T-cell (primary cell): ENCODE results near the gene C14orf39. TPM values are rescaled to one million over a fixed set of nuclear protein-coding genes. Genes with fewer than 3 reads are reported as not detected.

ENCODE experiments used
- ATAC-seq, 4 experiments: fragments of 200-7000 bp in 3 of 4; fragments of 150-1000 bp in 1 of 4; cut with Tn5 transposase; replicated peaks in 1 of 4; 1 replicate in 3 of 4; 2 replicates in 1 of 4; pipeline ENCODE4 v1.10.0; 2021; ENCODE audit warnings: moderate library complexity in 3 of 4, mild to moderate bottlenecking in 2 of 4, moderate number of reproducible peaks in 1 of 4
- CTCF ChIA-PET, 2 donors: fragments of 300-600 bp; sonication (Branson Sonifier 250); formaldehyde crosslinking; loops; one replicate each; lab custom pipeline; 2022; ENCODE audit warnings: antibody characterized with exemption in 2 of 2; lab: Charles Lee
- POLR2A ChIA-PET, 2 donors: fragments of 300-600 bp; sonication (Branson Sonifier 250); formaldehyde crosslinking; loops; one replicate each; lab custom pipeline; 2022; ENCODE audit warnings: antibody characterized with exemption in 2 of 2; lab: Charles Lee
- DNase-seq, 35 experiments: peaks; one replicate each; pipeline versions ENCODE4 v3.0.0 to v3.0.0-alpha.2; 2013 to 2023
- H3K27ac ChIP-seq: one replicate; pipeline ENCODE4 v1.5.1; 2013; ENCODE audit warnings: low read length
- H3K27me3 ChIP-seq, 2 experiments: replicated peaks in 1 of 2; 1 replicate in 1 of 2; 2 replicates in 1 of 2; pipeline versions ENCODE4 v1.6.1 to v1.7.0; 2013; ENCODE audit warnings: low read length in 1 of 2, mixed read lengths in 1 of 2; ENCODE audit not compliant: control insufficient read depth in 2 of 2, insufficient read depth in 2 of 2; ENCODE audit errors: extremely low read depth in 1 of 2
- H3K36me3 ChIP-seq, 2 donors: 1 replicate in 1 of 2; 2 replicates in 1 of 2; pipeline versions ENCODE4 v1.6.1 to v1.7.0; 2013; ENCODE audit warnings: low read length in 1 of 2; ENCODE audit not compliant: control insufficient read depth in 2 of 2, insufficient read depth in 1 of 2; ENCODE audit errors: extremely low read depth in 1 of 2
- H3K4me1 ChIP-seq, 2 experiments: 1 replicate in 1 of 2; 2 replicates in 1 of 2; pipeline versions ENCODE4 v1.6.1 to v1.7.0; 2013; ENCODE audit warnings: low read length in 2 of 2, mixed read lengths in 1 of 2; ENCODE audit not compliant: insufficient read depth in 2 of 2, control insufficient read depth in 1 of 2; ENCODE audit errors: extremely low read depth in 1 of 2
- H3K4me3 ChIP-seq, 2 donors: 1 replicate in 1 of 2; 2 replicates in 1 of 2; pipeline versions ENCODE4 v1.5.1 to v1.7.0; 2013; ENCODE audit warnings: mild to moderate bottlenecking in 2 of 2, low read length in 1 of 2, moderate library complexity in 1 of 2; ENCODE audit not compliant: control insufficient read depth in 1 of 2; ENCODE audit errors: extremely low read depth in 1 of 2
- H3K9me3 ChIP-seq: 2 replicates; pipeline ENCODE4 v1.7.0; 2013
- H3K27ac Mint-ChIP-seq, 2 donors: one replicate each; pipeline ENCODE4 v1.8.0; 2020 to 2021; ENCODE audit warnings: mild to moderate bottlenecking in 2 of 2, mixed read lengths in 2 of 2
- H3K27me3 Mint-ChIP-seq, 2 donors: one replicate each; pipeline ENCODE4 v1.8.0; 2021 to 2022; ENCODE audit warnings: mixed read lengths in 2 of 2
- H3K36me3 Mint-ChIP-seq: one replicate; pipeline ENCODE4 v1.8.0; 2021; ENCODE audit warnings: mixed read lengths
- H3K4me1 Mint-ChIP-seq, 3 donors: one replicate each; pipeline ENCODE4 v1.8.0; 2020 to 2022; ENCODE audit warnings: mixed read lengths in 3 of 3, mild to moderate bottlenecking in 1 of 3
- H3K4me3 Mint-ChIP-seq, 3 donors: one replicate each; pipeline ENCODE4 v1.8.0; 2020 to 2022; ENCODE audit warnings: mild to moderate bottlenecking in 3 of 3, mixed read lengths in 3 of 3, moderate library complexity in 3 of 3
- H3K9me3 Mint-ChIP-seq, 3 donors: one replicate each; pipeline ENCODE4 v1.8.0; 2020 to 2022; ENCODE audit warnings: mixed read lengths in 3 of 3
- WGBS: methylation state at CpG from one replicate; pipeline ENCODE4 v1.1.5; 2013; ENCODE audit warnings: missing lambda C conversion rate; ENCODE audit not compliant: insufficient coverage; 5-methylcytosine and 5-hydroxymethylcytosine counted together
- total RNA-seq, 35 experiments: library from RNA in 6 of 35; stranded (reverse) in 6 of 35; fragments of 120-200 nt in 1 of 35; gene quantifications; one replicate each; pipeline versions ENCODE4 v1.2.1 to v1.2.4 and lab custom pipeline; 2013 to 2026

The C14orf39 gene
- total RNA-seq, 5 donors from 2014 or later (not counting 1 experiment from before 2014, with no cell fraction given), result not detected

DNA sequence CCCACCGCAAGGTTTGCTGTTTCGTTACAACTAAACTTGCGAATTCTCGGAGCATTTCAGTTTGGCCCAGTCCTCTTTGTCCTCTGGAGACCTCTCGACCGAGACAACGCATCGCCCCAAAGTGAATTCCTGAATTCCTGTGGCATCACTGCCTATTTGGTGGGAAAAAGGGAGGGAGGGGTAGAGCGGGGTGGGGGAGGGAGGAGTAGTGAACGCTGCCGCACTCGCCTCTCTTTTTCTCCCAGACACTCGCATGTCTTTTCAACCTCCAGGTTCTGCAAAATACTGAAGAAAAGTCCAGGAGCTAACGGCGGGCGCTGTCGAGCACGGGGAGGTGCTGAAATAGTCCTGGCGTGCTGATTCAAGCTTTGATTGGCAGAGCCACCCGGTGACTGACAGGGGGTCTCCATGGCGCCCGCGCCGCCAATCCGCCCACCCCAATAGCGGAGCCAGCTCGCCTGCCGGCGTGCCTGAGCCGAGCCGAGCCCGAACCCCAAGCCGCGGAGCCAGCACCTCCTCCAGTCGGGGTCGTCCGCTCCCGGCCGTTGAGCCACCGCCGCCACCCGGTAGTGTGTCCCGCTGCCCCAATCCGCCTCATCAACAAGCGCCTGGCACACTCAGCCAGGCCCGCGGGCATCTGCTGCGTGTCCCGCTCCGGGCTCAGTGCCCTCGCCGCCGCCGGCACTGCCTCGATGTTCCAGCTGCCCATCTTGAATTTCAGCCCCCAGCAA lies 23.0 kb upstream of the C14orf39 start, which contains the start of gene SIX6:
Gene SIX6, plus strand, starts transcription at position 440 of the 731 bp plus-strand sequence. Its CDS starts 253 bp downstream, at position 693.
- H3K4me3 Mint-ChIP-seq, result peak within 1 kb of the TSS in 1 of 3 donors; percentile 62
- WGBS, result 7% methylated on average over 49 of the region's 55 CpGs
- ATAC-seq, result peak in 1 of 4 experiments; percentile 16

DNA sequence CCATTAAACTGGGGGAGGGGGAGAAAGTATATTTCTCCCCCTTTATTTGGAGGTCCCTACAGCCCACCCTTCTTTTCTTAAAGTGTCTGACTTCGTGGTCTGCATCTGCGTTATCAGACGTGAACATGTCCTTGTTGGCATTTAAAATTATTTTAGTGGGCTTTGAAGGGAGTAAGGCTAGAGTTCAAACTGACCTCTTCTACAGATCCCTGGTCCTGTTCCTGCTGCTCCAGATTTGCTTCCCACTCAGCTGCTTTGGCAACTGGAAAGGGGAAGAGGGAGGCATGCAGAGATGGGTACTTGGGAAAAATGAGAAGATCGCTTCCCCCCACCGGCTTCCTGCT lies 22.5 kb upstream of the C14orf39 start:
- Histone ChIP-seq H3K4me1 (peaks cover 2 to 30% of the 10 kb centered on the region in 2 experiments), H3K36me3 (no peaks in the 10 kb centered on the region), H3K4me3 (no peak overlapping the region), H3K27ac (no peak overlapping the region), H3K27me3 (peaks cover 49 to 61% of the 10 kb centered on the region in 2 experiments), H3K9me3 (peaks cover 3% of the 10 kb centered on the region)
- ChIA-PET CTCF (no interaction called here), POLR2A (no interaction called here)
- DNase-seq, result no peak
- Mint-ChIP-seq H3K27me3 (peaks cover 70 to 82% of the 10 kb centered on the region in 2 donors), H3K4me3 (no peak overlapping the region), H3K36me3 (no peaks in the 10 kb centered on the region), H3K9me3 (no peaks in the 10 kb centered on the region), H3K27ac (no peak overlapping the region), H3K4me1 (peaks cover 14 to 27% (median 21%) of the 10 kb centered on the region in 3 donors)
- 0% methylated on average over 2 of the region's 5 CpGs for WGBS
- no peak for ATAC-seq

More for the DNA sequence above, 23.0 kb upstream of the C14orf39 start, which contains the start of gene SIX6:
- Histone ChIP-seq H3K4me1 (peaks cover 2 to 30% of the 10 kb centered on the region in 2 experiments), H3K4me3 (peak within 1 kb of the TSS in 1 of 2 donors; percentile 11), H3K9me3 (peaks cover 3% of the 10 kb centered on the region), H3K36me3 (no peaks in the 10 kb centered on the region), H3K27me3 (peaks cover 49 to 62% of the 10 kb centered on the region in 2 experiments), H3K27ac (no peak within 1 kb of the TSS)
- Mint-ChIP-seq H3K4me1 (peaks cover 14 to 27% (median 21%) of the 10 kb centered on the region in 3 donors), H3K36me3 (no peaks in the 10 kb centered on the region), H3K9me3 (no peaks in the 10 kb centered on the region), H3K27me3 (peaks cover 65 to 80% of the 10 kb centered on the region in 2 donors), H3K27ac (no peak within 1 kb of the TSS)
- POLR2A ChIA-PET, result no interaction called here
- DNase-seq, result no peak
- CTCF ChIA-PET, result no interaction called here

DNA sequence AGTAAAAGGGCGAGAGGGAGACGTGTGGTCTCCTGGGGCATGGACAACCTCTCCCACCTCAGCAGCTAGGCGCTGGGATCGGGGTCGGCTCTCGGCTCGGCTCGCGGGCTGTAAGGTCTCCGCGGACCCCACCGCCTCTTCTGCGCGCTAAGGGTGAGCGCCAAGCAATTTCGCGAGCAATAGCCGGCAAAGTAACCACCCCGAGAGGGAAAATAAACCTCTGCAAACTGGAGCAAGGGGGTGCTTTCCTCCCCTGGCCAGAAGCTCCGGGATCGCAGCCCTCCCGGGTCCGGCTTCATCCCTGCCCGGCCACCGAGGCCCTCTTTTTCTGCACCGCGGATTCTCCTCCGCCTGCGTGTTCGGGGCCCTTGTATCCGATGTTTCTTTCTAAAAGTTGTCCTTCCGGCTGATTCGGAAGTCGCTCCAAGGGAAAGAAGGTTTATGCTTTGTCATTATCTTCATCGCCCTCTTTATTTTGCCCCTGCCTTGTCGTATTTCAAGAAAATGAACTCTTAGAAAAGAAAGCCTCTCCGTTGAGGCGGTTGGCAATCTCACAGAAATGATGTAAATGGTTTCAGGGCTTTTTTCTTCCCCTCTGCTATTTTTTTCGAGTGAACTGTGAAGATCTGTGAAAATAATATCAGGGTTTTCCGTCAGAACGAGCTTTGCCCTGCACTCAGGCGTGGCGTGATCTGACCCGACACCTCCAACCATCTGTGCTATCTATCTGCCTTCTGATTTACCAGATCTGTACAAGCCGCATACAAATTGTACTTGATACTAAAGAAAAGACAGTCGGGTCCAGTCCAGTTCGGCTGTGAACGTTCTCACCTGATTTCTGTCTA lies 21.3 kb upstream of the C14orf39 start:
- DNase-seq (no peak), ATAC-seq (no peak)
- Mint-ChIP-seq H3K36me3 (no peaks in the 10 kb centered on the region), H3K4me3 (peak overlapping the region in 1 of 3 donors; percentile 19), H3K4me1 (peaks cover 14 to 27% (median 21%) of the 10 kb centered on the region in 3 donors), H3K27ac (no peak overlapping the region), H3K27me3 (peaks cover 67 to 80% of the 10 kb centered on the region in 2 donors), H3K9me3 (no peaks in the 10 kb centered on the region)
- CTCF ChIA-PET, result no interaction called here
- Histone ChIP-seq H3K4me3 (no peak overlapping the region), H3K27ac (no peak overlapping the region), H3K9me3 (peaks cover 3% of the 10 kb centered on the region), H3K4me1 (peaks cover 2 to 30% of the 10 kb centered on the region in 2 experiments), H3K36me3 (no peaks in the 10 kb centered on the region), H3K27me3 (peaks cover 45 to 57% of the 10 kb centered on the region in 2 experiments)
- 11% methylated on average over 36 of the region's 48 CpGs for WGBS
- POLR2A ChIA-PET, result no interaction called here

DNA sequence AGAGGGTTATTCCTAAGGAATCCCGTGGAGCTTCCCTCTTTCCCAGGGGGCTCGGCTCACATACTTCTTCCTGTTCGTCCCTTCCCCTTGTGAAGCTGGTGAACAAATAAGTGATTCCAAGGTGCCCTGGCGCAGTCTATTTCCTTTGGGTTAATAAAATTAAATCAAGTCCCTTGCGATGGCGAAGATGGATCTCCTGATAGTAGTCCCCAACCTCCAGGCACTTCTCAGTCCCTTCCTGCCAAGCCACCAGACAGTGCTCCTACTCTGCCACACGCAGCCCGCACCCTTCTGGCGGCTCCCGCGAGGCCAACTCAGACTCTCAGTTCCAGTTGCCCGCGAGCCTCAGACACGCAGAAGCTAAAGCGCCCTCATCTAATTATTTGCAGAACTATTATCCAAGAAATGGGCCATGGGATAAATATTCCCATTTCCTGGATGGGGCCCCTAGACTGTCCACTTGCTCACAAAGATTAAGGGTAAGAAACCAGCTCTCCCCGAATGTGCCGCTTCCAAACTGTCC lies 20.7 kb upstream of the C14orf39 start:
- Histone ChIP-seq H3K4me3 (no peak overlapping the region), H3K27me3 (peaks cover 43 to 55% of the 10 kb centered on the region in 2 experiments), H3K9me3 (peaks cover 3% of the 10 kb centered on the region), H3K27ac (no peak overlapping the region), H3K36me3 (no peaks in the 10 kb centered on the region), H3K4me1 (peaks cover 2 to 30% of the 10 kb centered on the region in 2 experiments)
- Mint-ChIP-seq H3K27me3 (peaks cover 63 to 79% of the 10 kb centered on the region in 2 donors), H3K4me3 (no peak overlapping the region), H3K36me3 (no peaks in the 10 kb centered on the region), H3K27ac (no peak overlapping the region), H3K9me3 (no peaks in the 10 kb centered on the region), H3K4me1 (peaks cover 14 to 24% (median 21%) of the 10 kb centered on the region in 3 donors)
- ATAC-seq (no peak), DNase-seq (no peak)
- ChIA-PET CTCF (no interaction called here), POLR2A (no interaction called here)
- WGBS, result 14% methylated on average over 11 of the region's 17 CpGs

DNA sequence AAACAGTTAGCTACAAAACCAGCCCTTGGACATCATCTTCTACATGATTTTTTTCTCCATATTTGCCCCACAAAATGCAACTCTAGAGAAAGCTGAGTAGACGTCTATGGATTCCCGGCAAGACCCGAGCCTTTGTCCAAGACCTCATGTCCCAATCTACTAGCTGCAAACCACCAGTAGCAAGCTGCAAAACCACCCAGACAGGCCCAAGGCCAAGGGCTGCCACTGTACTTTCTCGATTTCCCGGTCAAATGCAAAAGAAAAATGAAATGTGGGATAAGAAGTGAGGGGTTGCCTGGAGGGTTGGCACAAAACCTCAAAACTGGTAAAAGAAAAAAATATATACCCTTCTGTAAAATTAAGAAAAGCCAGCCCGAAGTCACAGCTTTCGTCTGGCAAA lies 20.1 kb upstream of the C14orf39 start:
- H3K27me3 Mint-ChIP-seq, result peaks cover 63 to 80% of the 10 kb centered on the region in 2 donors
- 0% methylated on average over 1 of the region's 7 CpGs for WGBS
- H3K36me3 Mint-ChIP-seq, result no peaks in the 10 kb centered on the region
- H3K9me3 Mint-ChIP-seq, result no peaks in the 10 kb centered on the region
- no peak overlapping the region for H3K27ac Mint-ChIP-seq
- Histone ChIP-seq H3K36me3 (no peaks in the 10 kb centered on the region), H3K4me3 (no peak overlapping the region), H3K27me3 (peaks cover 44 to 53% of the 10 kb centered on the region in 2 experiments), H3K9me3 (peaks cover 3% of the 10 kb centered on the region), H3K4me1 (peaks cover 2 to 25% of the 10 kb centered on the region in 2 experiments), H3K27ac (no peak overlapping the region)
- H3K4me1 Mint-ChIP-seq, result peaks cover 12 to 21% (median 19%) of the 10 kb centered on the region in 3 donors
- ATAC-seq, result no peak
- H3K4me3 Mint-ChIP-seq, result no peak overlapping the region
- DNase-seq, result no peak
- POLR2A ChIA-PET, result no interaction called here
- CTCF ChIA-PET, result no interaction called here

DNA sequence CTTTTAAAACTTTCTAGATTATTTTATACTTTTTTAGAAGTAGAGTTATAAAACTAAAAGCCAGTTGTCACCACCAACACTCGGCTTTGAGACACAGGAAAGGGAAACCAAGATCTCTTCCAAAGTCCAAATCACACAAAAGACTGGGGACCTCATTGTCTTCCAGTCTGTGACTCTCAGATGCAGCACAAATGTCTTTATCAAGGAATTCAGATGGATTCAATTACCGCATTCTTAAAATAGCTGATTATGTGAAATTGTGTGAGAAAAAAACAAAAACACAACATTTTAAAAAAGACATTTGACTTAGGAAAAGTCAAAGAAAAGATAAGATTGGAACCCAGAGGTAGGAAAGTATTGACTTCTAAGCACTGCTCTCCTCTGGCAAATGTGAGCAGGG lies 19.6 kb upstream of the C14orf39 start:
- ChIA-PET CTCF (interaction anchor here in 1 of 2 donors (0.6 kb wide), 1 partner anchor 8 kb away, joined by 3 read pairs; no protein-coding TSS in a partner anchor), POLR2A (interaction anchor here in 1 of 2 donors (0.6 kb wide), 1 partner anchor 52 kb away, joined by 6 read pairs; no protein-coding TSS in a partner anchor)
- ATAC-seq, result no peak
- H3K4me3 ChIP-seq, result no peak overlapping the region
- Mint-ChIP-seq H3K27me3 (peaks cover 63 to 82% of the 10 kb centered on the region in 2 donors), H3K4me1 (peaks cover 6 to 18% (median 16%) of the 10 kb centered on the region in 3 donors), H3K9me3 (no peaks in the 10 kb centered on the region), H3K4me3 (no peak overlapping the region), H3K36me3 (no peaks in the 10 kb centered on the region), H3K27ac (no peak overlapping the region)
- WGBS, result no CpG with 5 or more reads among the region's 2 CpGs
- H3K36me3 ChIP-seq, result no peaks in the 10 kb centered on the region
- H3K27ac ChIP-seq, result no peak overlapping the region
- no peak for DNase-seq
- H3K4me1 ChIP-seq, result peaks cover 2 to 20% of the 10 kb centered on the region in 2 experiments
- peaks cover 3% of the 10 kb centered on the region for H3K9me3 ChIP-seq
- peaks cover 44 to 49% of the 10 kb centered on the region in 2 experiments for H3K27me3 ChIP-seq
